ENCODE data around the gene ZBTB1. TPM values are rescaled to one million over a fixed set of nuclear protein-coding genes. Genes with fewer than 3 reads are reported as not detected.
"Not testable (repeated sequence)": the region's sequence is repeated elsewhere in the genome, so short reads cannot be mapped to it uniquely, and the experiment has no call there.

Gene ZBTB1
- total RNA-seq, 1 donor, result 198 TPM

- no peaks in the 10 kb centered on the region for H3K9me3 ChIP-seq (ENCODE audit: low read depth, low read length)
- peak overlapping the region; percentile 86 for H3K4me3 ChIP-seq (ENCODE audit: low read length)
- no peaks in the 10 kb centered on the region for H3K27me3 ChIP-seq (ENCODE audit: insufficient read depth, low read length)
- peaks cover 65% of the 10 kb centered on the region for H3K4me1 ChIP-seq (ENCODE audit: insufficient read depth, low read length)
Measured at GRCh38 chr14:64504897-64505794, 576 bp downstream of the ZBTB1 start.

GRCh38 chr14:64506721-64507120 is 2.2 kb downstream of the ZBTB1 start:
- Histone ChIP-seq H3K27me3 (ENCODE audit: insufficient read depth, low read length) (no peaks in the 10 kb centered on the region), H3K9me3 (ENCODE audit: low read depth, low read length) (no peaks in the 10 kb centered on the region), H3K4me1 (ENCODE audit: insufficient read depth, low read length) (peaks cover 66% of the 10 kb centered on the region), H3K4me3 (ENCODE audit: low read length) (peak overlapping the region; percentile 1)

GRCh38 chr14:64507376-64508156 is 3.0 kb downstream of the ZBTB1 start:
- H3K4me1 ChIP-seq (ENCODE audit: insufficient read depth, low read length), result peaks cover 59% of the 10 kb centered on the region
- no peak overlapping the region for H3K4me3 ChIP-seq (ENCODE audit: low read length)

GRCh38 chr14:64508215-64508776 is 3.7 kb downstream of the ZBTB1 start:
- Histone ChIP-seq H3K27me3 (ENCODE audit: insufficient read depth, low read length) (no peaks in the 10 kb centered on the region), H3K9me3 (ENCODE audit: low read depth, low read length) (no peaks in the 10 kb centered on the region), H3K4me1 (ENCODE audit: insufficient read depth, low read length) (peaks cover 55% of the 10 kb centered on the region), H3K4me3 (ENCODE audit: low read length) (no peak overlapping the region)

More at GRCh38 chr14:64507376-64508156, 3.0 kb downstream of the ZBTB1 start:
- Histone ChIP-seq H3K27me3 (ENCODE audit: insufficient read depth, low read length) (no peaks in the 10 kb centered on the region), H3K9me3 (ENCODE audit: low read depth, low read length) (no peaks in the 10 kb centered on the region)

- H3K4me1 ChIP-seq (ENCODE audit: insufficient read depth, low read length), result peaks cover 55% of the 10 kb centered on the region
- no peak overlapping the region for H3K4me3 ChIP-seq (ENCODE audit: low read length)
- H3K27me3 ChIP-seq (ENCODE audit: insufficient read depth, low read length), result no peaks in the 10 kb centered on the region
- H3K9me3 ChIP-seq (ENCODE audit: low read depth, low read length), result no peaks in the 10 kb centered on the region
Measured at GRCh38 chr14:64509036-64509435, 4.5 kb downstream of the ZBTB1 start.

- Histone ChIP-seq H3K4me1 (ENCODE audit: insufficient read depth, low read length) (peaks cover 51% of the 10 kb centered on the region), H3K9me3 (ENCODE audit: low read depth, low read length) (no peaks in the 10 kb centered on the region), H3K27me3 (ENCODE audit: insufficient read depth, low read length) (no peaks in the 10 kb centered on the region), H3K4me3 (ENCODE audit: low read length) (no peak overlapping the region)
Measured at GRCh38 chr14:64510825-64511671, 6.5 kb downstream of the ZBTB1 start.

GRCh38 chr14:64513271-64513670 is 8.7 kb downstream of the ZBTB1 start:
- Histone ChIP-seq H3K9me3 (ENCODE audit: low read depth, low read length) (no peaks in the 10 kb centered on the region), H3K4me3 (ENCODE audit: low read length) (no peak overlapping the region), H3K27me3 (ENCODE audit: insufficient read depth, low read length) (no peaks in the 10 kb centered on the region), H3K4me1 (ENCODE audit: insufficient read depth, low read length) (peaks cover 31% of the 10 kb centered on the region)

- H3K4me1 ChIP-seq (ENCODE audit: insufficient read depth, low read length), result peaks cover 22% of the 10 kb centered on the region
- H3K4me3 ChIP-seq (ENCODE audit: low read length), result no peak overlapping the region
- no peaks in the 10 kb centered on the region for H3K9me3 ChIP-seq (ENCODE audit: low read depth, low read length)
- no peaks in the 10 kb centered on the region for H3K27me3 ChIP-seq (ENCODE audit: insufficient read depth, low read length)
Measured at GRCh38 chr14:64515053-64515452, 10.5 kb downstream of the ZBTB1 start.

GRCh38 chr14:64516969-64517368 is 12.4 kb downstream of the ZBTB1 start:
- Histone ChIP-seq H3K9me3 (ENCODE audit: low read depth, low read length) (no peaks in the 10 kb centered on the region), H3K4me1 (ENCODE audit: insufficient read depth, low read length) (peaks cover 4% of the 10 kb centered on the region), H3K27me3 (ENCODE audit: insufficient read depth, low read length) (no peaks in the 10 kb centered on the region), H3K4me3 (ENCODE audit: low read length) (no peak overlapping the region)

GRCh38 chr14:64517667-64518066 is 13.1 kb downstream of the ZBTB1 start:
- not testable (repeated sequence) for H3K9me3 ChIP-seq (ENCODE audit: low read depth, low read length); H3K4me3 ChIP-seq (ENCODE audit: low read length); H3K4me1 ChIP-seq (ENCODE audit: insufficient read depth, low read length); H3K27me3 ChIP-seq (ENCODE audit: insufficient read depth, low read length)

- no peaks in the 10 kb centered on the region for H3K27me3 ChIP-seq (ENCODE audit: insufficient read depth, low read length)
- no peak overlapping the region for H3K4me3 ChIP-seq (ENCODE audit: low read length)
- no peaks in the 10 kb centered on the region for H3K9me3 ChIP-seq (ENCODE audit: low read depth, low read length)
- H3K4me1 ChIP-seq (ENCODE audit: insufficient read depth, low read length), result peaks cover 4% of the 10 kb centered on the region
Measured at GRCh38 chr14:64518229-64518628, 13.7 kb downstream of the ZBTB1 start.

GRCh38 chr14:64520699-64521098 is 16.1 kb downstream of the ZBTB1 start:
- Histone ChIP-seq H3K4me1 (ENCODE audit: insufficient read depth, low read length) (peaks cover 4% of the 10 kb centered on the region), H3K27me3 (ENCODE audit: insufficient read depth, low read length) (no peaks in the 10 kb centered on the region), H3K9me3 (ENCODE audit: low read depth, low read length) (no peaks in the 10 kb centered on the region), H3K4me3 (ENCODE audit: low read length) (no peak overlapping the region)

- Histone ChIP-seq H3K27me3 (ENCODE audit: insufficient read depth, low read length) (no peaks in the 10 kb centered on the region), H3K4me1 (ENCODE audit: insufficient read depth, low read length) (no peaks in the 10 kb centered on the region), H3K4me3 (ENCODE audit: low read length) (no peak overlapping the region), H3K9me3 (ENCODE audit: low read depth, low read length) (no peaks in the 10 kb centered on the region)
Measured at GRCh38 chr14:64522591-64523355, 18.2 kb downstream of the ZBTB1 start.

GRCh38 chr14:64525354-64525753 is 20.8 kb downstream of the ZBTB1 start:
- no peak overlapping the region for H3K4me3 ChIP-seq (ENCODE audit: low read length)
- no peaks in the 10 kb centered on the region for H3K9me3 ChIP-seq (ENCODE audit: low read depth, low read length)
- no peaks in the 10 kb centered on the region for H3K4me1 ChIP-seq (ENCODE audit: insufficient read depth, low read length)
- H3K27me3 ChIP-seq (ENCODE audit: insufficient read depth, low read length), result no peaks in the 10 kb centered on the region

Data from mononuclear cell (primary cell).